Right lobe of liver (tissue), 4 donors: ENCODE data around the gene PDIK1L.

Experiments
- CTCF ChIP-seq, 4 donors: fragments of 200-600 bp in 3 of 4; fragments of 450-650 bp in 1 of 4; IDR thresholded peaks; one replicate each; pipeline versions ENCODE4 v1.5.1 to v1.8.0; 2016 to 2022; ENCODE audit warnings: antibody characterized with exemption in 4 of 4, mild to moderate bottlenecking in 2 of 4
- POLR2A ChIP-seq: fragments of 450-650 bp; IDR thresholded peaks from one replicate; pipeline ENCODE4 v1.6.1; 2017; ENCODE audit warnings: antibody characterized with exemption, mild to moderate bottlenecking
- donor health status: DM: no; HTN: no; CAD: no.
- donor health status: DM: no; HTN: no; CAD: no.
- donor health status: DM: no; HTN: yes; CAD: no.

DNA sequence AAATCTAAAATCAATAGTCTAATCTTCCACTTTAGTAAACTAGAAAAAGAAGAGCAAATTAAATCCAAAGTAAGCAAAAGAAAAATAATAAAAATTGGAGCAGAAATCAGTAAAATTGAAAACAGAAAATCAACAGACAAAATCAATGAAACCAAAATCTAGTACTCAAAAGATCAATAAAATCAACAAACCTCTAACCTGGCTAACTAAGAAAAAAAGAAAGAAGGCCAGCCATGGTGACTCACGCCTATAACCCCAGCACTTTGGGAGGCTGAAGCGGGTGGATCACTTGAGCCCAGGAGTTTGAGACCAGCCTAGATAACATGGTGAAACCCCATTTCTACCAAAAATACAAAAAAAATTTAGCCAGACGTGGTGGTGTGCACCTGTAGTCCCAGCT lies 22.8 kb downstream of the PDIK1L start:
- TF ChIP-seq CTCF (IDR thresholded peaks at IDR 0.05) (no peak), POLR2A (no peak)
